ENCODE measurements around the gene IL26.

Gene IL26, protein sequence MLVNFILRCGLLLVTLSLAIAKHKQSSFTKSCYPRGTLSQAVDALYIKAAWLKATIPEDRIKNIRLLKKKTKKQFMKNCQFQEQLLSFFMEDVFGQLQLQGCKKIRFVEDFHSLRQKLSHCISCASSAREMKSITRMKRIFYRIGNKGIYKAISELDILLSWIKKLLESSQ

DNA sequence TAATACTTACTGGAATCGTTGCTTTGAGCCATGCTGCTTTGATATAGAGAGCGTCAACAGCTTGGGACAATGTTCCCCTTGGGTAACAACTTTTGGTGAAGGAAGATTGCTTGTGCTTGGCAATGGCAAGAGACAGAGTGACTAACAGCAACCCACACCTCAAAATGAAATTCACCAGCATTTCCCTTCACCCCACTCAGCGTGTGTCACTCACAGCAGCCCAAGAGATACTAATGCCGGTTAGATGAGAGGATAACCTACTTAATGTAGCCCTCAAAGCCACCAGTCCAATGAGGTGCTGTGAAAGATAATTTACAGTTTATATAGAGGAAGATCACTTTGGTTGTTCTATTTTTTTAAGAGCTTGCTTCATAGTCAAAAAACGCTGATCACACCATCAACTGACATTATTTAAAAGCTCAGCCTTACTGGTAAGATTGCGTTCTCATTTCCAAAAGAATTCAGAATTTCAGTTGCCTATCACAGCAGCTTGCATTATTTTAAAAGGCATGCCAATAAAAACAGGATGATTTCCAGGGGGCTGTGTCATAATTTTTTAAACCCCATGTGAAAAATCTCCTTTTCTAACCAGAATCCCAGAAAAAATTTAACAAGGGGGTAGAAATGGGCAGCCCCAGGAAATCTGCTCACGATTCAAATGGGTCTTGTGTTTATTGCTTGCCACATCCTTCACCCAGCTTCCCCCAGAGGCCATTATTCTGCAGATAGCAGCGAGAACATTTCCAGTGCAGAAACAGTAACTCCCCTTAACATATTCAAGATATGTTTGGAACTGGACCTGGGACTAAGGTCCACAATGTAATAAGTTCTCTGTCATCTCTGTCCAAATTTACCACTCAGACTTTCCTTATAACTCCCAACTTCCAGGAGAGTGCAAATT lies at the start of gene IL26:
IL26 (minus strand) TSS at position 235 of the 901 bp plus-strand sequence; CDS start at position 181, 54 bp downstream.
- DNase-seq: no peak

DNA sequence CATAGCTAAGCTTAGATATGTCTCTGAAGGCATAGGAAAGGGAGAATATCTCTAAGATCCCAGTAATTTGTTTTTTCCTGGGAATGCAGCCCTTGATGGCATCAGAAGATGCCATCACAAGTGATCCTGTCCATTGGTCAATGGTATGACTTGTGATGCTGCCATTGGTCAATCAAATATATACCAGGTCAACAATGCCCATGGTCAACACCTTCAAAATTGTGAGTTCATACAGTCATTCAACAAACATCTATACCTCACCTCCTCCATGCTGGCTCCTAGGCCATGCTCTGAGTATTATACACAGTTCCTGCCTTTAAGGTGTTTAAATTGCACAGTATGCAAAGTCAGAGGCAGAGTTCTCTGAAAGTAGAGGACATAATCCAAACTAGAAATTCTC lies 47.1 kb upstream of the IL26 start:
- no peak for DNase-seq

DNA sequence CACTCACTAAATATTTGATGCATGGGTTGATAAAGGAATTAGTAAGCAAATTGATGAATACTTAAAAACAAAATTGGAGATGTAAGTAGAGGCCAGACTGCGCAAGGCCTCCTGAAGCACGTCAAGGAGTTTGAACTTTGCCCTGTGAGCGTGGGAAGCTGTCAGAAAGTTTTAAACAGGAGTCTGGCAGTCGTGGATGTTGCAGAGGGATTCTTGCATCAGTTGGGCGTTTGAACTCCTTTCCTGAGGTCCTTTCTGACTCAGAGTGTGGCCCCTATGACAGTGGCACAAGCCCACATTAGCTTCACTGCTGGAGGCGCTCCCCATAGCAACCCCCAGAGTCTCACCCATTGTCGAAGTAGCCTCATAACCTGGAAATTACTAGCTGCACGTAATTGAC lies 45.7 kb upstream of the IL26 start:
- DNase-seq: no peak

DNA sequence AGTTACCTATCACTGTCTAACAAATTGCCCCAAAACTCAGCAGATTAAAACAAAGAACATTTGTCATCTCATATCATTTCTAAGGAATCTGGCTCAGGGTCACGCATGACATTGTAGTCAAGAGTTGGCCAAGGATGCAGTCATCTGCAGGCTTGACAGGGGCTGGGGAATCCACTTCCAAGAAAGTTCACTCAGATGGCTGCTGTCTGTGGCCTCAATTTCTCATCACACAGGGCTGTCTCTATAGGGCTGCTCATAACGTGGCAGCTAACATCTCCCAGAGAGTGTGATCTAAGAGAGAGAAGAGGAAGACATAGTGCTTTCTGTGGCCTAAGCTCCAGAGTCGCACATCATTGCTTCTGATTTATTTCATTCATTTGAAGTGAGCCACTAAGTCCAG lies 44.7 kb upstream of the IL26 start:
- no peak for DNase-seq

DNA sequence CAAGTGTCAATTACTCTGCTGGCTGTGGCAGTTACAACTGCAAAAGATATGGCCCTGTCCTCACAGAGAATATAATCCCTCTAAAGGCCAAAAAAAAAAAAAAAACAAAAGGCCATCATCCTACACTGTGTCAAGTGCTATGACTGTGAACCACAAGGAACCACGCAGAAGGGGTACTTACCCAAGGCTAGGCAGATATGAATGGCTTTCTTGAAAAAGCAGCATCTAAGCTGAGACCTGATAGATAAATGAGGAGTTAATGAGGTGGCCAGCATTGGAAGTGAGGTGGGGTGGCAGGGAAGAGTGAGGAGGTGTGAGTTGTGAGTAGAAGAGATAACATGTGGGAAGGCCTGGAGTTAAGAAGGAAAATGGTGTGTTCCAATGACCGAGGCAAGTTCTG lies 44.2 kb upstream of the IL26 start:
- no peak for DNase-seq

DNA sequence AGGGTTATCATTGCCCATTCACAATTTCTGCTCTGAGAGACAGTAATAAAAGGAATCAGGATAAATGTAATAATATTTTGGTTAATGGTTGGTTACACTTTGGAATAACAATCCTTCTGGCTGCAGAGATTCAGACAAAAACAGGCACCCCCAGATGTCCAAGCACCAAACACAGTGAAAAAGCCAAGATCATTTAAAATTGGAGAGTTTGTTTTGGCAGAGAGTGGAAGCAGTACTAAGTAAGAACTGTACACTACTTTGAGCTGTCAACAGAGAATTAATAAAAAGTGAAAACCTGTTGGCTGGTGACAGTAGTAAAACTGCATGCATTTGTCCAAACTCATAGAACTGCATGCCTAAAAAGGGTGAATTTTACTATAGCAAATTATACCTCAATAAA lies 43.4 kb upstream of the IL26 start:
- no peak for DNase-seq

DNA sequence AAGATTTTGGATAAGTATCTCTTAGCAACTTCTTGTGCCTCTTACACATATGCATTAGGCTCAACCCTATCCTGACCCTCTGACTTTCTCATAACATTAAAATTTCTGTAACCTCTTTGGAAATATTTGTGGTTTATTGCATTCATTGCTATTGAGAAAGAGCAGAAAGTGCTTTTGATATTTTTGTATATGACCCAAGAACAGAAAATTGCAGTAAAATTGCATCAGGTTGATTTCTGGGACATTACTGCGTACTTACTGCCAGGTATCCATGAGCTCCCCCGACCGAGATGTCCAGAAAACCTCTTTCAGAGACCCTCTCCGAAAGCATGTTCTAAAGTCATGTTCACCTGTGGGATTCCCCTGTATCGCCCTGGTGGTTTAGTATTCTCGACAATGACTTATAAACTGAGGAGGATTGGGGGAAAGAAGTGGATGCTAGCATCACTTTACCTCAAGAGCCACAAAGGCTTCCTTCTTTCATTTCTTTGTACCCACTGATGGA lies 42.3 kb upstream of the IL26 start:
- no peak for DNase-seq

DNA sequence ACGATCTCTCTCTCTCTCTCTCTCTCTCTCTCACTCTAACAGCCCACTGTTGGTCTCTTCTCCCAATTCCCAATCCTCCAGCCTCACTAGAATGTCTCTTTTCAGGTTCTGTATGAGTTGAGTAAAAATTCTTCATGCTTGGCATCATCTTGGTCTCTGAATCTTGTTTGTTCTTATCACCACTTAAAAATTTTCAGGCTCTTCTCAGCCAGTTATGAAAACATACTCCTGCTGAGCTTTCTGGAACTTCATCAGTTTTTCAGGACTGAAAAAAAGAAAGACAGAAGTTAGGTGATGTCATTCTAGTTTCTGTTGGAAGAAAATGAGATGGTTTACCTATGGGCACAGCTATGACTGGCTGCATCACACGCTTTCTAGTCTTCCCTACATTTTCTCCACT lies 39.2 kb upstream of the IL26 start:
- DNase-seq: no peak

DNA sequence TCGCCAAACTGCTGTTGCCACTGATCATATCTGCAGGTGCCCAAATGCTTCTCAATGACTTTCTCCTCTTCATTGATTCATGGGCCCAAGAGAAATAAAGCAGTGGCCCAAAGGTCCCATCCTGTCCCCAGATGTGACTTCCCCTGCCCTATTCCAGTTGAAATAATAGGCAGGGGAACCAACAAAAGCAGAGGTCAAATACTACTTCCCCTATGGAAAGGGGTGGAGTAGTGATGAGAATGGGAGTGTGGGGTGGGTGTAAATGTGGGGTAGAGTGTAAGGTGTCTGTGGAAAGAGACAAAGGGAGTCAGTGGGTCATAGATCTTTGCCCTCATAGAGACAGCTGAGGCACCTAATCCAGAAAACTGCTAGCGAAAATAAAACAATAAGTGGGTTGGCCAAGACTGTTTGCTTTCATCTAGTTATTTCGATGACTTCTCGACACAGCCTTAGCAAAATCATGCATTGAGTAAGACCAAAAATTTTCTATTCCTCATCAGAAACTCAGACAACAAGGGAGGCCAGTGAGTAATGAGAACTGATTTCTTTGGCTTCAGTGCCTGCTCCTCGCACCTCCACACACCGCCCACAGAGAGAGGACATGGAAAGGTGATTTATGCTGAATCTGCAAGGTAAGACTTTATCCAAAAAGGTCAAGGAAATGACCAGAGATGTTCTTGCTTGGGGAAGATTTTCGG lies 38.7 kb upstream of the IL26 start:
- no peak for DNase-seq

DNA sequence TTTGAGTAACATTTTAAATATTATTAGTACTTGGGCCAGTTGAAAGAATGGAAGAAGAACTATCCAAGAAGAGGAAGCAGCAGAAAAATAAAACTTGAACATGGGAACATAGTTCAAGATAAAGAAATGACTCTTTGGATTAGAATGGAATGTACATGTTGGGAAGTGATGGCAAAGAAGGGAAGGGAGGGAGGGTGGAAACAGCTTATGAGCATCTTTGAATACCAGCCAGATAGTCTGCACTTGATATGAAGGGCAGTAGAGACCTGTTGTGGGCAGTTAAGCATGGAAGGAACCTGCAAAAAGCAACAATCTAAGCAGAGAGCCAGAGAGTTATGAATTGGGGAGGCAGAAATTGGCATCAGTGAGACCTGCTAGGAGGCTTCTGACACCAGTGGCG lies 37.8 kb upstream of the IL26 start:
- no peak for DNase-seq

DNA sequence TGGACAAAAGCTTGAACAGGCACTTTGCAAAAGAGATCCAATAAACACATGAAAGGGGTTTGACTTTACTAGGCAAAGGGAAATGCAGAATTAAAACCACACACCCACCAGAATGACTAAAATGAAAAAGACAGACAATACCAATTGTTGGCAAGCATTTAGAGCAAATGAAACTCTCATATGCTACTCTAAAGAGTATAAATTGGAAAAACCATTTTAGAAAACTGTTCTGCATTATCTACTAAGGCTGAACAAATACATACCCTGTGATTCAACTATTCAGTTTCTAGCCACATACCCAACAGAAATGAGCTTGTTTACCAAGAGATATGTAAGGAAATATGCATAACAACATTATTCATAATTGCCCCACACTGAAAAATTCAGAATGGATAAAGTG lies 36.3 kb upstream of the IL26 start:
- DNase-seq: no peak

DNA sequence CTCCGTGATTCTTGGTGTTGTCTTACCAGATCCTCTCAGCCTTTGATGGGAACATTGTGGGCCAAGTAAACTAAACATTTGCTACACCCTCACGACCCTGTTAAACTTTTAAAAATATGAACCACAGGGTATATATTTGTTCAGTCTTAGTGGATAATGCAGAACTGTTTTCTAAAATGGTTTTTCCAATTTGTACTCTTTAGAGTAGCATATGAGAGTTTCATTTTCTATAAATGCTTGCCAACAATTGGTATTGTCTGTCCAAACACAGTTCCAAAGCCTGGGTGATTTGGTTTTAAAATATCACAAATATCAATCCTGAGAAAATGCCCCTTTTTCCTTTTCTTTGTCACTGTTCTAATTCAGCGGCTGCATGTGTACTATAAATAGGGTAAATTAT lies 34.5 kb upstream of the IL26 start:
- DNase-seq: no peak

DNA sequence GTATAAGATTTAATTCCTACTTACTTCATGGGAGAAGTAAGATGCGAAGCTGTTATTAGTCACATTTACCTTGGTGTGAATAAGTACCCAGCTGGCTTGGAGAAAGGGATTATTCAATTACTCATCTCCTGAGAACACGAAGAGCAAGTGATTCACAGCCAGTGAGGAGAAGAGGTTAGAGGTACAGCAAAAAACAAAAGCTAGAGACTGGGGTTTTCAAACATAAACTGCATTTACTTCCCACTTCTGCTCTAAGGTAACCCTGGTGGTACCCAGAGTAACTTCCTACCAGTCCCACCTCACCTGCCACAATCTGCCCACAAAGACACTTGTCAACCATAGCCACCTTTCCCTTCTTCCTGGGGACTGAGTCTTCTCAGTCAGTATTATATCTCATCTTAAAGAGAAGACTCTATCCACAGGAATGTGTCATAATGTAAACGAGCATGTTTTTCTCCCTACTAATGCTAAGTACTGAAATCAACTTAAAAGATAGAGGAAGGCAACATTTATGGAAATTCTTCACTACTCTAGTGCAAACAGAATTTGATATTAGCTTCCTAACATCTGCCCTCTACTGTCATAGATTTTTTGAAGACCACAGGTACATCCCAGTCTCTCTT lies 33.8 kb upstream of the IL26 start:
- no peak for DNase-seq

DNA sequence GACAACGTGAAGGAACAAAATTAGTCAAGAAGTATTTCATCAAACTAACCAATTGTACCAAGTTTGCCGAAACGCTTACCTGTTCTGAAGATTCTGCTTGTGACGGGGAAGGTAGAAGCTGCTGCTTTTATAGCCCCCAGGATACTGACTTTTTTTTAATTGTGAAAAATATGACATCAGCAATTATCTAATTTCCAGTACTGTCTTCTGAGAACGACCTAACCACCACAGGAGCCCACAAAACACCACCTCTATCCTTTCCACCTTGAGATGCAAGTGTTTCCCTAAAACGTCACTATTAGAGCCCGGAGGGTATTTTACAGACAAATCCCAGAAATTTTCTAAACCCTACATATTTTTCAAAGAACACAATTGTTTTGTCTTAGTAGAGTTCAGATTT lies 27.9 kb upstream of the IL26 start, which contains the start of gene IL22:
IL22 (minus strand) TSS at position 101 of the 400 bp plus-strand sequence. CDS start 156 bp downstream, outside the sequence.
- no peak for DNase-seq

DNA sequence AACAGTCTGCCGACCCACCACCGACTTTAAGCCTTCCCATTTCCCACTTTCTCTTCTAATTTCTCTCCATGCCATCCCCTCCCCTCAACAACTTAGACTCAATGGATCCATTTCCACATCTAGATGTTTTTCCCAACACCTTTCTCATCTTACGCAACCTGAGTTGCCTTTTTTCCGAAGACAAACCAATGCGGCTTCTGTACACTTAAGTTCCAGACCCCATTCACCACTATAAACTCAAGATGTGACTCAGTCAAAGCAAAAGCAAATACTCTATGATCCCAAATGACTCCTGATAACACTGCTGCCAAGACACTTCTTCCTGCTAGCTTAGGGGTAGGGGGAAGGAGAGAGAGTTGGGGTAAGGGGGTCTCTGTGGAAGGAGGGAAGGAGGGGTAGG lies 26.5 kb upstream of the IL26 start:
- no peak for DNase-seq

DNA sequence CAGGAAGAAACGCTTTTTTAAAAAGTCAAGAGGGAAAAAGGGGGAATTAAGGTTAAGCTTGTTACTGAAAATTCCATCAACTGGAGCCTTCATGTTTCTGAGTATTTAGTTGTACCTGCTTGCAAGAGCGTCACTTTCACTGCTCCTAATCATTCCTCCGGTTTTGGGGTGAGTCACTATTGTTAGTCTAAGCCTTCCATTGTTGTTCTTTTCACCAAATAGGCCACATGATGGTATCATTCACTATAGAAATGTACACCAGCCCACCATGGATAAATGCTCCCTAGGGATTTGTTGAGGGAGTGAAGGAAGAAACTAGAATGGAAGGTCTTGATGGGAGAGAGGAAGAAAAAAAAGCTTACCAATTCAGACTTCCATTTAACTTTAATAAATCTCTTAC lies 24.8 kb upstream of the IL26 start:
- no peak for DNase-seq

DNA sequence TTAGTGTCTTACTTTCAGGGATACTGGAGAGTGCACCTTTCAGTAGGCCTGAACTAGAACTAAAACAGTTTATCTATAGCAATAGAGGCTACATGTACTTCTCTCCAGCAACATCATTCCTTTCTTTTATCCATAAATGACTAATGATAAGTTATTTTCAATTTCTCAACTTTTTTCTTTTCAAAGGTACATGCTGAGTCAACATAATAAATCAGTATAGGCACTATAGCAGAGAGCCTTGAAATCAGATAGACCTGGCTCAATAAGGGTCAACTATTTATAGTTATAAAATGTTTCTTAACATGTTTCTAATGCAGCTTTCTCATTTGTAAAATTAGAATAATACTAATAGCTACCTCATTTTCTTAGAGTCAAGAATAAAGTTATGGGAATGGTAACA lies 22.2 kb upstream of the IL26 start:
- no peak for DNase-seq

DNA sequence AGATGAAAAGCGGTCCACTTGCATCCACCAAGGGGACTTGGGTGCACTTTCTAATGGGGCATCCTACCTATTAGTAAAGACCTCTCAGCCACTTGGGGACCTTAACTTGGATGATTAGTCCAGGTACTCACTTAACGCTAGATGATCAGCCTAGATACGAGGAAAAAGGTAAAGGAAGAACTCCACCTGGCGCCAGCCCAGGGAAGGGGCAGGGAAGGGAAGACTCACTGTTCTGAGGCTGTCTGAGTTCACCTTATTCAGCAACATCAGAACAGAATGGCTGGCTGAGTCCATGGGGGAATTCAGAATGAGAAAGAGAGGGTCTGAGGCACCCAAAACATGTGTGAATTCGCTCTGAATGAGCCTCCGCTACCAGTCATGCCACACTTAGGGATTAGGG lies 20.7 kb upstream of the IL26 start:
- no peak for DNase-seq

DNA sequence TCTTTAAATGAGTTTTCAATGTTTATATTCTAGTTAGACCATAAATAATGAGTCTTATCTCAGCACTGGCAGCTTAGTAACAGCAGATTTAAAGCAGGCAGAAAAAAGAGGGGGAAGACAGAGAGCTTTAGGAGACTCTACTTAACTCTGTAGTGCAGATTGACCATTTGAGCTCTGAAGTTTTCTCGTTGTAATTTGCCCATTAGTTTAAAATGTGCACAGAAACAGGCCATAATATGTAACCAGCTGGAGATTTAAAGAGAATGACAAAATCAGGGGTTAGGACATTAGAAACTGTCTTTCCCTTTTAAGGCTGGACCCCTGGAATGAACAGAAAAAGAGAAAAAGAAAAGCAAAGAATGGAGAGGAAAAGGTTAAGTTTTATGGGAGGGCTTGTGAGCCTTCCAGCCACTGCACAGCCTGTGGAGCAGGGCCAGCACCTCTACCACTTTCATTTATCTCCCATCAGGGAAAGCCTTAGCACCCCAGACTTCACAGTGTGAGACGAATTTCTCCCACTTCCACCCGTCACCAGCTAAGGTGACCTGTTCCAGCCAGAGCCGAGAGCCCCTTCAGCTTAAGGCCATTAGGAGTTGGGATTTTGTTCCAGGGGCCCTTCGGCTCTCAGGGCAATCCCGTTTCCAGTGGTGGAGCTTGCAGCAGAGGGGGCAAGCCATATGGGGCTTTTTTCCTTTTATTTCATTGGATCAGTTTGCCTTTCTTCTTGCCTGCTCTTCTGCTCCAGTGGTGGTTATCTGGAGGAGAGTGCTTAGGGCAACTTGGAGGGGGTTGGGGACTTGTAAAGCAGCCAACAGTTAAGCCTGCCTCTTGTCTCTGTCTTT lies 19.8 kb upstream of the IL26 start:
- DNase-seq: no peak

DNA sequence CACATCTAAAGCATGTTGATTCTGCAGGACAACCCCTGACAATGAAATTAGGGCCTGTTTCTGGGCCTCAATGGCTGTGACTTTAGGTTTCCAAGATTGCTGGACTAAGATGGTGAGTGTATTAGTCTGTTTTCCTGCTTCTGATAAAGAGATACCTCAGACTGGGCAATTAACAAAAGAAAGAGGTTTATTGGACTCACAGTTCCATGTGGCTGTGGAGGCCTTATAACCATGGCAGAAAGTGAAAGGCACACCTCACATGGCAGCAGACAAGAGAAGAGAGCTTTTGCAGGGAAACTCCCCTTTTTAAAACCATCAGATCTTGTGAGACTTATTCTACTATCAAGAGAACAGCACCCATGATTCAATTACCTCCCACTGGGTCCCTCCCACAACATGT lies 17.2 kb upstream of the IL26 start:
- DNase-seq: no peak

DNA sequence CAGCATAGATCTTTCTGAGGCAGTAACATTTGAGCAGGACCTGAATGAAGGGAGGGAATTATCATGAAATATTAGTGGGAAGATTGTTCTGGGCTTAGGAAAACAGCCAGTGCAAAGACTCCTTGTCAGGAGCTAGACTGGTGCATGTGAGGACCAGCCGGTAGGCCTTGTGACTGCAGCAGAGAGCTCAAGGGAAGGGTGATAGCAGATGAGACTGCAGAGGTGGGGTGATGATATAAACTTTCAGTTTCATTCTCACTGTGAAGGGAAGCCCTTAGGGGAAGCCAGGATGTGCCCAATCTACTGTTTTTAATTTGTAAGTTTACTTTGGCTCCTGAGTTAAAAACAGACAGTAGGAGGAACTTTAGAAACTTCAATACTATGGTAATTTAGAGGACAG lies 15.4 kb upstream of the IL26 start:
- DNase-seq: no peak

DNA sequence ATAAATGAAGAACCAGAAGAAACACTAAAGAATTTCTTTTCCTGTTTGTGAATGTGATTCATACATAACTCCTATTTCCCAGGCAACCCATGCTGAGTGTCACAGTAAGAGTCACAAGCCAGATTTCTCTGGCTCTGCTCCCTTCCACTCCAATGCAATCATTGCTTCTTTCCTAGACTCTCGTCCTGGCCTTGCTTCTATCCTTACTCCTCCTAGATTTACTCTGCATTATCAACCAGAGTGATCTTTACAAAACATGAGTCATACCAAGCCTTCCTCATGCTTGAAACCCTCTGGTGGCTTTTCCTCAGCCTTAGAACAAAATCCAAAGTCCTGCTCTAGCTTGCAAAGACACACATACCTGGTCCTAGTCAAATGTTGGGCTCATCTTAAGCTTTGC lies 14.5 kb upstream of the IL26 start:
- DNase-seq: no peak

Data from NCI-H1436 treated with DMSO at 0.1 percent for 48 hours (cell line).